Measurements from ENCODE around the gene NCOA6.

Gene NCOA6

GRCh38 chr20:34774449-34774848, 51.0 kb downstream of the NCOA6 start:
- no peak overlapping the region for H3K9ac ChIP-seq (ENCODE audit: insufficient read length, low read depth)
- DNase-seq (ENCODE audit: low read depth, low spot score): no peak
- H3K27me3 ChIP-seq (ENCODE audit: insufficient read depth, insufficient read length): no peaks in the 10 kb centered on the region
- H3K9me3 ChIP-seq (ENCODE audit: insufficient read depth, low read length): no peaks in the 10 kb centered on the region
- H3K36me3 ChIP-seq (ENCODE audit: insufficient read depth, insufficient read length, low read length): peaks cover 29% of the 10 kb centered on the region
- no peak overlapping the region for H3K4me3 ChIP-seq (ENCODE audit: insufficient read length, low read depth)
- TF ChIP-seq YY1 (IDR thresholded peaks at IDR 0.05; ENCODE audit: insufficient read depth, insufficient read length) (no peak), SUZ12 (IDR thresholded peaks at IDR 0.05; ENCODE audit: extremely low read depth, insufficient read depth, insufficient read length) (no peak), ZNF274 (IDR thresholded peaks at IDR 0.05; ENCODE audit: low read depth, low read length) (no peak)
- H3K4me1 ChIP-seq (ENCODE audit: insufficient read depth, insufficient read length): no peaks in the 10 kb centered on the region

- Histone ChIP-seq H3K4me3 (ENCODE audit: insufficient read length, low read depth) (no peak overlapping the region), H3K36me3 (ENCODE audit: insufficient read depth, insufficient read length, low read length) (peaks cover 33% of the 10 kb centered on the region), H3K9me3 (ENCODE audit: insufficient read depth, low read length) (no peaks in the 10 kb centered on the region), H3K4me1 (ENCODE audit: insufficient read depth, insufficient read length) (no peaks in the 10 kb centered on the region), H3K27me3 (ENCODE audit: insufficient read depth, insufficient read length) (no peaks in the 10 kb centered on the region), H3K9ac (ENCODE audit: insufficient read length, low read depth) (no peak overlapping the region)
- TF ChIP-seq SUZ12 (IDR thresholded peaks at IDR 0.05; ENCODE audit: extremely low read depth, insufficient read depth, insufficient read length): no peak
- no peak for TF ChIP-seq ZNF274 (IDR thresholded peaks at IDR 0.05; ENCODE audit: low read depth, low read length)
- TF ChIP-seq YY1 (IDR thresholded peaks at IDR 0.05; ENCODE audit: insufficient read depth, insufficient read length): no peak
- no peak for DNase-seq (ENCODE audit: low read depth, low spot score)
Observed at GRCh38 chr20:34773726-34774125, 51.7 kb downstream of the NCOA6 start.

- H3K36me3 ChIP-seq (ENCODE audit: insufficient read depth, insufficient read length, low read length): peaks cover 45% of the 10 kb centered on the region
- no peaks in the 10 kb centered on the region for H3K9me3 ChIP-seq (ENCODE audit: insufficient read depth, low read length)
- TF ChIP-seq YY1 (IDR thresholded peaks at IDR 0.05; ENCODE audit: insufficient read depth, insufficient read length) (no peak), SUZ12 (IDR thresholded peaks at IDR 0.05; ENCODE audit: extremely low read depth, insufficient read depth, insufficient read length) (no peak), ZNF274 (IDR thresholded peaks at IDR 0.05; ENCODE audit: low read depth, low read length) (no peak)
- H3K9ac ChIP-seq (ENCODE audit: insufficient read length, low read depth): no peak overlapping the region
- H3K27me3 ChIP-seq (ENCODE audit: insufficient read depth, insufficient read length): no peaks in the 10 kb centered on the region
- H3K4me3 ChIP-seq (ENCODE audit: insufficient read length, low read depth): no peak overlapping the region
- no peaks in the 10 kb centered on the region for H3K4me1 ChIP-seq (ENCODE audit: insufficient read depth, insufficient read length)
- DNase-seq (ENCODE audit: low read depth, low spot score): no peak
Observed at GRCh38 chr20:34772437-34772836, 53.0 kb downstream of the NCOA6 start.

GRCh38 chr20:34771680-34772081, 53.8 kb downstream of the NCOA6 start:
- H3K4me3 ChIP-seq (ENCODE audit: insufficient read length, low read depth): no peak overlapping the region
- DNase-seq (ENCODE audit: low read depth, low spot score): no peak
- no peak for TF ChIP-seq YY1 (IDR thresholded peaks at IDR 0.05; ENCODE audit: insufficient read depth, insufficient read length)
- no peak for TF ChIP-seq SUZ12 (IDR thresholded peaks at IDR 0.05; ENCODE audit: extremely low read depth, insufficient read depth, insufficient read length)
- TF ChIP-seq ZNF274 (IDR thresholded peaks at IDR 0.05; ENCODE audit: low read depth, low read length): no peak
- H3K9me3 ChIP-seq (ENCODE audit: insufficient read depth, low read length): no peaks in the 10 kb centered on the region
- H3K27me3 ChIP-seq (ENCODE audit: insufficient read depth, insufficient read length): no peaks in the 10 kb centered on the region
- H3K36me3 ChIP-seq (ENCODE audit: insufficient read depth, insufficient read length, low read length): peaks cover 52% of the 10 kb centered on the region
- H3K9ac ChIP-seq (ENCODE audit: insufficient read length, low read depth): no peak overlapping the region
- no peaks in the 10 kb centered on the region for H3K4me1 ChIP-seq (ENCODE audit: insufficient read depth, insufficient read length)

- no peak for DNase-seq (ENCODE audit: low read depth, low spot score)
- H3K9ac ChIP-seq (ENCODE audit: insufficient read length, low read depth): no peak overlapping the region
- no peak for TF ChIP-seq ZNF274 (IDR thresholded peaks at IDR 0.05; ENCODE audit: low read depth, low read length)
- no peak for TF ChIP-seq SUZ12 (IDR thresholded peaks at IDR 0.05; ENCODE audit: extremely low read depth, insufficient read depth, insufficient read length)
- TF ChIP-seq YY1 (IDR thresholded peaks at IDR 0.05; ENCODE audit: insufficient read depth, insufficient read length): no peak
- no peaks in the 10 kb centered on the region for H3K4me1 ChIP-seq (ENCODE audit: insufficient read depth, insufficient read length)
- peaks cover 54% of the 10 kb centered on the region for H3K36me3 ChIP-seq (ENCODE audit: insufficient read depth, insufficient read length, low read length)
- H3K27me3 ChIP-seq (ENCODE audit: insufficient read depth, insufficient read length): no peaks in the 10 kb centered on the region
- H3K9me3 ChIP-seq (ENCODE audit: insufficient read depth, low read length): no peaks in the 10 kb centered on the region
- no peak overlapping the region for H3K4me3 ChIP-seq (ENCODE audit: insufficient read length, low read depth)
Observed at GRCh38 chr20:34768096-34768495, 57.4 kb downstream of the NCOA6 start.

GRCh38 chr20:34762031-34762555, 63.4 kb downstream of the NCOA6 start:
- no peak overlapping the region for H3K4me3 ChIP-seq (ENCODE audit: insufficient read length, low read depth)
- peaks cover 66% of the 10 kb centered on the region for H3K36me3 ChIP-seq (ENCODE audit: insufficient read depth, insufficient read length, low read length)
- no peaks in the 10 kb centered on the region for H3K27me3 ChIP-seq (ENCODE audit: insufficient read depth, insufficient read length)
- no peaks in the 10 kb centered on the region for H3K9me3 ChIP-seq (ENCODE audit: insufficient read depth, low read length)
- TF ChIP-seq YY1 (IDR thresholded peaks at IDR 0.05; ENCODE audit: insufficient read depth, insufficient read length) (no peak), SUZ12 (IDR thresholded peaks at IDR 0.05; ENCODE audit: extremely low read depth, insufficient read depth, insufficient read length) (no peak)
- no peaks in the 10 kb centered on the region for H3K4me1 ChIP-seq (ENCODE audit: insufficient read depth, insufficient read length)
- no peak overlapping the region for H3K9ac ChIP-seq (ENCODE audit: insufficient read length, low read depth)
- DNase-seq (ENCODE audit: low read depth, low spot score): no peak

GRCh38 chr20:34755367-34755766, 70.1 kb downstream of the NCOA6 start:
- no peaks in the 10 kb centered on the region for H3K9me3 ChIP-seq (ENCODE audit: insufficient read depth, low read length)
- TF ChIP-seq ZNF274 (IDR thresholded peaks at IDR 0.05; ENCODE audit: low read depth, low read length) (no peak), SUZ12 (IDR thresholded peaks at IDR 0.05; ENCODE audit: extremely low read depth, insufficient read depth, insufficient read length) (no peak), YY1 (IDR thresholded peaks at IDR 0.05; ENCODE audit: insufficient read depth, insufficient read length) (no peak)
- no peak for DNase-seq (ENCODE audit: low read depth, low spot score)
- H3K36me3 ChIP-seq (ENCODE audit: insufficient read depth, insufficient read length, low read length): peaks cover 63% of the 10 kb centered on the region
- H3K4me1 ChIP-seq (ENCODE audit: insufficient read depth, insufficient read length): no peaks in the 10 kb centered on the region
- no peak overlapping the region for H3K9ac ChIP-seq (ENCODE audit: insufficient read length, low read depth)
- H3K27me3 ChIP-seq (ENCODE audit: insufficient read depth, insufficient read length): no peaks in the 10 kb centered on the region
- no peak overlapping the region for H3K4me3 ChIP-seq (ENCODE audit: insufficient read length, low read depth)
